Neural progenitor cell (in vitro differentiated cells): ENCODE data around the gene CLMP.

Experiments used
- CTCF ChIP-seq: fragments of 200-600 bp; sonication (generic); IDR thresholded peaks from 2 replicates; pipeline ENCODE4 v1.5.1; 2017; ENCODE audit warnings: antibody characterized with exemption, mild to moderate bottlenecking
- EZH2 ChIP-seq: fragments of 200-600 bp; sonication (generic); IDR thresholded peaks from 2 replicates; pipeline ENCODE4 v1.6.1; 2017; ENCODE audit warnings: antibody characterized with exemption, mild to moderate bottlenecking, moderate library complexity

DNA sequence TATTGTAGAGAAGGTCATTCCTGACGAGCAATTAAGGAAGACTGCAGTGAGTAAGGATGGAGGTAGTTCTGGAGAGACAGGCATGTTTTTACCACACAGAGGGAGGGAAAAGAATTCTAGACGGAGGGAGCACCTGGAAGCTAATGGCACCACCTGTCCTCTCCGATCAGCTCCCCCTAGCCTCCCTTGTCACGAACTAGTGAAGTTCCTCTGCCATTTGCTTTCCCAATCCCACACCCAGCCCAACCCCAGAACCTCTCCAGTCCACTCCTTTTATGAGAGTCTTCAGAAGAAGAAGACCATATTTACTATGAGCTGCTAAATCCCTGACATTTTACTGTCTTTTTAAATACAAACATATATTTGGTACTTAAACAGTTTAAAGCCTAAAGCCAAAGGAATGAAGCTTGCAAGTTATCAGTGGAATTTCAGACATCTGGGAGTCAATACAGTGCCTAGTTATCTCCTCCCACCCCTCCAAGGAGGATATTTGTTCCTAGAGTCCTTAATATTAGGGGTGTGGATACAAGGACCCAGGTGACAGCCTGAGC, 87.0 kb downstream of the CLMP start:
- no peak for TF ChIP-seq CTCF
- TF ChIP-seq EZH2: no peak
